Fibroblast of peridontal ligament (primary cell): ENCODE data around the gene ITGAE.

Source experiments
- DNase-seq: peaks from one replicate; pipeline ENCODE4 v3.0.0-alpha.2; 2010; ENCODE audit errors: extremely low read depth

ITGAE gene

DNA sequence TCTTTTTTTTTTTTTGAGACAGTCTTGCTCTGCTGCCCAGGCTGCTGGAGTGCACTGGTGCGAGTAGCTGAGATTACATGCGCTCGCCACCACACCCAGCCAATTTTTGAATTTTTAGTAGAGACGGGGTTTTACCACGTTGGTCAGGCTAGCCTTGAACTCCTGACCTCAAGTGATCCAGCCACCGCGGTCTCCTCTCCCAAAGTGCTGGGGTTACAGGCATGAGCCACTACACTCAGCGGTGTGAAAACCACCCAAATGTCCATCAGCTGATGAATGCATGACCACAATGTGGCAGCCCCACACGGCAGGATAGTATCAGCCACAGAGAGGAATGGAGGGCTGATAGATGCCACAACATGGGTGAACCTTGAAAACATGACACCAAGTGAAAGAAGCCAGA, 107.2 kb downstream of the ITGAE start:
- no peak for DNase-seq

DNA sequence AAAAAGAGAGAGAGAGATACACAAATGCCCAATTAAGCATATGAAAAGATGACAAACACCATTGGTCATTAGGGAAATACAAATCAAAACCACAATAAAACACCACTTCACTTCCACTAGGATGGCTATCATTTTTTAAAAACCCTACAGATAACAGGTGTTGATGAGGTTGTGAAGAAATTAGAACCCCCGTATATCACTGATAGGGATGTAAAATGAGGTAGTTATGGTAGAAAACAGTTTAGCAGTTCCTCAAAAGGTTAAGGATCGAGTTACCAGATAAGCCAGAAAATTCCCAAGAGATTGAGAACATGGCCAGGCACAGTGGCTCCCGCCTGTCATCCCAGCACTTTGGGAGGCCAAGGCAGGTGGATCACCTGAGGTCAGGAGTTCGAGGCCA, 107.8 kb downstream of the ITGAE start:
- DNase-seq: no peak

DNA sequence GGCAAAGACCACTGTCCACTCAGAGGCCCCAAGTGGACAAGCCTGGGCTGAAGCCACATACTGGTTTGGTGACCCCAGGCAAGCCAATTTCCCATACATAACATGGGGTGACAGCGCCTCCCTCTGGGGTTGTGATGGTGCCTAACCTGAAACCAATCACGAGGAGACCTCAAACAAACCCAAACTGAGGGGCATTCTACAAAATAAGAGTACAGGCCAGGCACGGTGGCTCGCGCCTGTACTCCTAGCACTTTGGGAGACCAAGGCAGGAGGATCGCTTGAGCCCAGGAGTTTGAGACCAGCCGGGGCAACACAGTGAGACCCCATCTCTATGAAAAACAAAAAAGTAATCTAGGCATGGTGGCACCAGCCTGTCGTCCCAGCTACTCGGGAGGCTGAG, 108.6 kb downstream of the ITGAE start:
- DNase-seq: no peak

DNA sequence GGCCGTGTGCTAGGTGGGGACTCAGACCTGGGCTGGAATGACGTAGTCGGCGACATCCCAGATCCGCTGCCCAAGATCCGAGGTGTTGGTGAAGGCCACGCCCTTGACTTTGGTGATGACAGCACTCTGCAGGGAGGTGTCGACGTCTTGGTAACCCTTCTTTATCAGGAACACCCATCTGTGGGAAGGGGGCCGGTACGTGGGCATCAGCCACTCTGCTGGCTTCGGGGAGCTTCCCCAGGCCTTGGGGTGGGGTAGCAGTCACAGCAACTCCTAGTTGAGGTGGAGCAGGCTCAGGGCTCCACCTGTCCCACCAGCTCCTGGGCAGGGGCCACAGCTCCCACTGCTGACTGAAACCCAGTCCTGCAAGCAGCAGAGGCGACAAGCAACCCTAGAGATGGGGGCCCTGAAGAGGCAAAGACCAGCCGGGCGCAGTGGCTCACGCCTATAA, 109.3 kb downstream of the ITGAE start:
- no peak for DNase-seq

DNA sequence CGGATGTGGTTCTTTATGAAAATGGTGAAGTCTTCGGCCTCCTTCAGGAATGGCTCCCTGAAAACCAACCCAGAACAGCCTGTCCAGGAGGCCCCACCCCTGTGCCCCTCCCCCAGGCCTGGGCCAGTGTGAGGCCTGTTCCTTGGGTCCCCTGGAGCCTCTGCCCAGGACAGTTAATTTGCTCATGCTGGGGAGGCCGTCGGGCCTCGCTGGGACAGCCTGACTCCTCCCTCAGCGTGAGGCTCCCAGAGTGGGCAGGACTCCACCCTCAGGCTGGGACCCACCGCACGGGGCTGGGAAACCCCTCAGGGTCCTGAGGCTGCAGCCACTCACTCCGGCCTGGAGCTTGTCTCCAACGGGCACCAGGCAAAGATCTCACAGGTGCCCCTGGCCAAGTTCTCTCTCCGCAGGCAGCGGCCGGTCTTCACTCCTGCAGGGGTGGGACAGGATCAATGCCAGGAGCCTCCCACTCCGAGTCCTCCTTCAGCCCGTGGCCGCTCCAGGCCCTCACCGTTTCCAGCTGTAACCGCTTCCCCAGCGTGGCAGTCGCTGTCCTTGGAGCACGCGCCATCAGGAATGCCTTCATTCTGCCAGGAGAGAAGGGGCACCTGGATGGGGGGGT, 110.8 kb downstream of the ITGAE start:
- DNase-seq: no peak

DNA sequence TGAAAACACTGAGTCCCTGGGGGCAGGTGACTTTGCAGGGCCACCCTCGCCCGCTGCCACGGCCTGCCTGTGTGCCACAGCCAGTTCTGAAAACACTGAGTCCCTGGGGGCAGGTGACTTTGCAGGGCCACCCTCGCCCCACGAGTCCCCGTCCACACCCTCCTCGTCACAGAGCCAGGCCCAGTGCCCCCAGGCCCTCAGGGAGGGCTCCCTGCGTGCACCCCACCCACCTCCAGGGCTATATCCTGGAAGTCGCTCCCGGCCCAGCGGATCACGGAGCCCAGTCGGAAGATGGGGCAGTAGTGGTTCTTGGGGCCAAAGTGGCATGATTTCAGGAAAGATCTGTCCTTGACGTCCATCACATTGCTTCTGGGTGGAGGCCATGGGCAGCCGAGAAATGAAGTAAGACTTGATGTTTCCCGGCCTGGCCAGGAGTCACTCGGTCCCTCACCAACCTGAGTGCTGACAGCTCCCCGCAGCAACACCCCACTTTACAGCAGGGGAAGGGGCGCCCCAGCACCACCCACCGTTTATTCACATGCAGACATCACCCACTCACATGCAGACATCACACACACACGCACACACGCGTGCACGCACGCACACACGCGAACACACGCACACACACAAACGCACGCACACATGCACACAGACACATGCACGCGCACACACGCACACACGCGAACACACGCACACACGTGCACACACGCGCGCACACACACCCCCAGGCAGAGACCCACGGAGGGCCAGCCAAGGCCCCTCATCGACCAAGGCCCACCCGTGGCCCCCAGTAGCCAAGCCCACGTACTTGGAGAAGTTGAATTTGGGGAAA, 111.5 kb downstream of the ITGAE start:
- DNase-seq: no peak

DNA sequence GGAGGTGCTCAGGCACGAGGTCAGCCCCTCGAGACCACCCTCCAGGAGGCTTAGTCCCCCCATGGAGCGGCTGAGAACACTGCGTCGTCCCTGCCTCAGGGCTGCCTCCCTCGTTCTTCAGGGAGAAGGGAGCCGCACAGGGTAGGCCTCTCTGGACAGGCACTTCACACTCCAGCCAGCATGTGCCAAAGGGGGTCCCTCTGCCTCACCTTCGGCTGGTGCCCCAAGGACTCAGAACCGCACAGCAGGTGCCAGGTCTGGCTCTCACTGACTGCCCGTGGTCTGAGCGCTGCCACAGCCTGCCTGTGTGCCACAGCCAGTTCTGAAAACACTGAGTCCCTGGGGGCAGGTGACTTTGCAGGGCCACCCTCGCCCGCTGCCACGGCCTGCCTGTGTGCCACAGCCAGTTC, 112.1 kb downstream of the ITGAE start:
- DNase-seq: no peak

DNA sequence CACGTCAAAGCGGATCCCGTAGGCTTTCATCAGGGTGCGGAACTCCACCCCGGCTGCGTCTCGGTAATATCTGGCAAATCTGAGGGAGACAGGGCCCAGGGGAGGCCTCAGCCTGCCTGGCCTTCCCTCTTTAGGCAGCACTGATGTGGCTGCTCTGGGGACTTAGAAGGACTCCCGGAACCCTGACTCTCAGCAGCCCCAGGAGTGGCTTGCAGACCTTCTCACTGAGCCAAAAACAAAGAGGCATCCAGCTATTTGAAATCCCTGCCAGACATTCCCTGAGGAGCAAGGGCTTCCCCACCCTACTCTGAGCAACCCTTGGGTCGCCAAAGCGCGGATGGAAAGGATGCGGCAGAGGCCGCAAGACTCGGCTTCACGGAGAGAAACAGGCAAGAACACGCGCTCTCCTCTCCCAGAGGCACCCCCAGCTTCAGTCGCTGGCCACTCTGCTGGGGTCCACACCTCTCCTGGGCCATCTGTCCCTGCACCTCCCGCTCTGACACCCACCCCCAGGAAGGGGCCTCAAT, 112.9 kb downstream of the ITGAE start:
- no peak for DNase-seq

DNA sequence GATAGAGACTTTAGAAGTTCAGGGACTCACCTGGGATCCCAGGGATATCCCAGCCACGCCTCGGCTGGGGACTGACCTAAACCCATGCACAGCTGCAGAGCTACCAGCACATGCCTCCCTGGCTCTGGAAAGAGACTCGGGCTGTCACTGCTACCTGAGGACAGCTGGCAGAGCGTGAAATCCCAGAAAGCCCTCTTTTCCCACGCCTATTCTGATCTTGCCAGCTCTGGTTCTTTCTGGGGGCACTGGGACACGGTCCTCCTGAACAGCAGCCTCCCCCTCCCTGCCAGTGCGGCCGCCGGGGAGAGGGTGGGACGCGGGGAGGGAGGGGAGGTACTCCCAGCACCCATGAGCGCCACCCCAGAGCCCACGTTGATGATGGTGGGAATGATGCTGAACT, 115.8 kb downstream of the ITGAE start:
- no peak for DNase-seq

DNA sequence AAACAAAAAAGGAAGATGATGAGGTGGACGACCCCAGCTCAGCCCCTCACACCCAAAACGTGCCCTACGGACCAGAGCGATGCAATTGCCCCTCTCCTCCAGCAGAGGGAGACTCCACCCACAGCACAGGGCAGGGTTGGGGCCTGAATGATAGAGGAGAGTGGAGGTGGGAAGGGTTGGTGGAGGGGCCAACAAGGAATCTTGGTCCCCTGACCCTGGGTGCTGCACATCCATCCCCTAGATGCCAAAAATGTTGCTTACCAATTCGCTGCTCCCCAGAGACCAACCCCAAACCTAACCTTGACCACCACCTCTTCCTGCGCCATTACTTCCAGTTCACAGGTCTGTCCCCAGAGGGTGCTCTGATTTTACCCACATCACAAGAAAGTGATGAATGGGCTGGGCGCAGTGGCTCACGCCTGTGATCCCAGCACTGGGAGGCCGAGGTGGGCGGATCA, 117.9 kb downstream of the ITGAE start:
- DNase-seq: no peak

DNA sequence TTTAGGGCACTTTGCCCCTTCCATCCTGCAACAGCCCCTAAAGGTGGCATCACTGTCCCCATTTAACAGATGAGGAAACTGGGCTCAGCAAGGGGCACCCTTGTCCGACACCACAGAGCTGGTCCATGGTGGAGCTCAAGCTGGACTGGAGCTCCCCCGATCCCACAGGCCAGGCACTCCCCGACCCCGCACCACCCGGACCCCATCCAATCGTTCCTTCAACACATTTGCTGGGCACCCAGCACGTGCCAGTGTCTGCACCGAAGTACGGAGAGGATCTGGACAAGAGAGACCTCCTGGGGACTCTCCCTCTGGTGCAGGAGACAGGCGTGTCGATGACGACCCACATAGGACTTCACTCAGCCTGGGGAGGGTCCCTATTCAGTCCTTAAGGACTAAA, 119.0 kb downstream of the ITGAE start:
- DNase-seq: no peak

DNA sequence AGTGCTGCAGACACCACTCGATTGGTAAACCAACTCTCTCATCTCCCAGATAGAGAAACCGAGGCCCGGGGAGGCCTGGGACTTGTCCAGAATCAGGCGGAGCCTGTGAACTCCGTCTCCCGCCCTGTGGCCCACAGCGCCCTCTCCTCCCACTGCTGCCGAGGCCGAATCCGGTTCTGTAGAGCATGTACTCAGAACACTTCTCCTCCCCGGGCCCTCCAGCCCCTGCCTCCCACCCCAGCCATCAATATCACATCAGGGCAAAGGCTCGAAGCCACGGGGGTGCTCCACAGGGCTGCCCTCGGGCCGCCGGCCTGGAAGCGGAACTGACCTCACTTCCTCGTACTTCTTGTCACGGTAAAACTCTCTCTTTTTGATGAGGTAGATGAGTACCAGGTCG, 119.4 kb downstream of the ITGAE start:
- DNase-seq: no peak

DNA sequence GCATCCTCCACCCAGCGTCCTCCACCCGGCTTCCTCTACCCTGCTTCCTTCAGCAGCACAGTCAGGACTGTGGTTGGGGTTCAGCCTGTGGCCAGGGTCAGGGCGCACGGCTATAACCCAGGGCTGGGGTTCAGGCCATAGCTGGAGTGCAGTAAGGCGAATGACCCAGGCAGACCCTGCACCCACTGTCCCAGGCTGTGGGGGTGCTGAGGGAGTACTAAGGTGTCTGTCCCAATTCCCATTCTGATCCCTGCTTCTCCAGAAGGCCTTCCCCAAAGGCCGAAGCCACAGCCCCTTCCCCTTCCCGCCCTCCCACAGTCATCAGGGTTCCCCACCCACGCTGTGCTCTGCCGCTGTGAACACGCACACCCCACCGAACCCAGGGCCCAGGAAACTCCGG, 119.9 kb downstream of the ITGAE start:
- no peak for DNase-seq

DNA sequence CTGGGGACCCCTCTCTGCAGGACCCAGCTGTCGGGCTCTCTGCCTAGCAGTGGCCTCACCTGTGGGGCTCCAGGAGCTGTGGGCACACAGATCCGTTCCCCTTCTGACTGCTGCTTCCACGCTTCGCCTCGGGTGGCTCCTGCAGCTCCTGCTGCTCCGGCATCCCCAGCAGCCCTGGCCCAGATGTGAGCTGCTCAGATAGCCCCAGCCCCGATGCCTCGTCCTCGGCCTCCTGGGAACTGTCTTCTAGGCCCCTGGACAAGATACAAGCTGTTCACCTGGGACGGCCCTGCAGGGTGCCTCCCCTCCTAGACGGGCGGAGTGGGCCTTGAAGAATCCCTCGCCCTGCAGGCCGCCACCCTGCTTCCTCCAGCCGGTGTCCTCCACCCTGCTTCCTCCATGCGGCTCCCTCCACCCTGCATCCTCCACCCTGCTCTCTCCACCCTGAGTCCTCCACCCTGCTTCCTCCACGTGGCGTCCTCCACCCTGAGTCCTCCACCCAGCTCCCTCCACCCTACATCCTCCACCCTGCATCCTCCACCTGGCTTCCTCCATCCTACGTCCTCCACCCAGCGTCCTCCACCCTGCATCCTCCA, 121.4 kb downstream of the ITGAE start:
- DNase-seq: no peak

DNA sequence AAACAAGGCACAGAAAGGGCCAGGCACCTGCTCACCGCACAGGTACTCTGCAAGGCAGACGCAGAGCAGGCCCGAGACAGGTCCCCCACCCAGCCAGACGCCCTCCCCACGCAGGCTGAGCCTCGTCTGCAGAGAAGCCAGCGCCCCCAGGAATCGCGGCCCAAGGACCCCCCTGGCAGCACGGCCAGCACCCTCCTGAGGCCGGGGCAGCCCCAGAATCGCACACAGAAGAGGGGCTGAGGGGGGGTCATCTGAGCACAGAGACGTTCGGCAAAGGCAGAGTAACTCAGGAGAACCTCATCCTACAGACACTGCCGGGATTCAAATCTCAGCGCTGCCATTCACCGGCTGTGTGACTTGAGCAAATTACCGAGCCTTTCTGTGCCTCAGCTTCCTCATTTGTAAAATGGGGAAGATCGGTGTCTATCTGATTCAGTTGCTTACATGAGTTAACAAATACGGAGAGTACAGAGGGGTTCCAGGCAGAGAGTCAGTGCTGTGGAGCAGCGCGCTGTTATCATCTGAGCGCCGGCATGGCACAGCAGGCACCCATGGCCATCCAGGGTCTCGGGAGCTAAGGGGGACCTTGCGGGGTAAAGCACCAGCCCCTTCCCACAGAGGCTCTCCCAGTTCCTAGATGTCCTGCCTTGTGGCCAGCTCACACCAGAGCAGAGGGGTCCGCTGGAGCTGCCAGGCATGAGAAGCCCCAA, 122.0 kb downstream of the ITGAE start:
- no peak for DNase-seq

DNA sequence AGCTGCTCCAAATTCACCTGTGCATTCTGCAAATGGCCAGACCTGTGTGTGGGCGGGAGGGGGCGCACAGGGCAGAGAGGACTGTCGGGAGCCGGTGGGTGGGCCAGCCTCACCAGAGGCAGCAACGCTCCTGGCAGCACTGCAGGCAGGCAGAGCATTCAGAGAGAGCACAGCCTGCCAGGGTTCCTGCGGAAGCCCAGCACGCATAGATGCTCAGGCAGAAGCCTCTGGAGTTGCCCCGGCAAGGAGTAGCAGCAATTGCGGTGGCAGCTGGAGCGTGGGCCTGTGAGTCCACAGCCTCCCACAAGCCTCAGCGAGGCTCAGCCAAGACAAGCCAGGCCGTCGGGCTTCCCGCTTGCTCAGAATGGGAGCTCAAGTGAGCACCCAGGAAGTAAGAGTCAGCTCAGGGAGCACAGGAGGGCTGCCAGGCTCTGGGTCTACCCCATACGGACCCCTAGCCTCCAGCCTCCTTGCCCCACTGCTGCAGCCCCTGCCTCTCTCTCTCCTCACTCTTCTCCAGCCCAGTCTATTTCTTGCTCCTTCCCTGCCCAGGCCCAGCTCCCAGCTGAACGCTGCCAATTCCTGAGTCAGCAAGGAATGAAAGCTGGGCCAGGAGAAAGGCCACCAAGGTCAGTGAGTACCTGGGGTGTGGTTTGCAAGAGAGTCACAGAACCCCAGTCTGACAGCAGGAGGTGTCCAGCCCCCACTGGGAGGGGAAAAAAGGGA, 122.7 kb downstream of the ITGAE start:
- no peak for DNase-seq

DNA sequence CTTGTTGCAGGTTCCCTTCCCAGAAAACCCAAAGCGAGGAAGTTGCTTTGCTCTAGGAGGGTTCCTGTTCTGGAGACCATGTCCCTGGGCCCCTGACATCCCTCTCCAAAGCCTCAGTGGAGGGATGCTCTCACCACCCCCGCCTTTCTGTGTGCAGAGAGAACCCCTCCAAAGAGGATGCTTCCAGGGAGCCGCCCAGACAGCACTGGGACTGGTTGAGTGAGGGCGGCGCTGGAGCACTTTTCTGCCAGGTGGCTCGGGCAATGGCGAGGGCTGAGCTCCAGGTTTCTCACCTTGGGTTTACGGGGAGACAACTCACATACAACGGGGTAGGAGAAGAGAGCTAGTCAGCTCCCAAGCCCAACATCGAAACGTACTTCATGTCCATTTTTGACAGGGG, 125.1 kb downstream of the ITGAE start:
- no peak for DNase-seq

DNA sequence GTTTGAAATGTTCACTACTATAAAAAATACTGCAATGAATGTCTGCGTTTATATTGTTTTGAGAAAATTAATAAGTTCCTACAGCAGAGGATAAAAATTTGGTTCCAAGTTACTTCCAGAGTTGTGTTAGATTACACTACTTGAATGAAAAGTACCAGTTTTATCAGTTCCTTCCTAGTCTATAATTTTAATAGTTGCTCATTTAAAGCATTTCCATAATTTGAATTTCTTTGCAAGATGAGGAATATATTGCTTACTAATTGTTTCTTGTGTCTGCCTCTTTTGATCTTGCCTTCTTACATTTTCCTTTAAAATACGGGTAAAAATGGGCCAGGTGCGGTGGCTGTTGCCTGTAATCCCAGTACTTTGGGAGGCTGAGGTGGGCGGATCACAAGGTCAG, 128.4 kb downstream of the ITGAE start:
- no peak for DNase-seq

DNA sequence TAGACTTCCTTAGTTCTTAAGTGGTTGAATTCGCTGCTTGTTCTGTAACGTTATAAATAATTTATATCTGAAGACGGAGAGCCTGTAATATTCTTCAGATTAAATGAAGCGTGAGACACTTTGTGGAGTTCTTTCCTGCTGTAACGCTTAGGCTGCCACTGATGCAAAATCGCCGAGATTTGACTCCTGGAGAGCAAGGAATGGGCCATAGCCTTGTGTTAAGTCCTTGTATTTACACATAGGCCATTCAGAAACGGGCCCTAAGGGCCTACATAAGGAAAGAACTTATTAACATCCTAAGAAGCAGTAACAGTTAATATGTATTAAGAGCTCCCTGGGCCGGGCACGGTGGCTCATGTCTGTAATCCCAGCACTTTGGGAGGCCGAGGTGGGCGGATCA, 131.4 kb downstream of the ITGAE start:
- DNase-seq: no peak

DNA sequence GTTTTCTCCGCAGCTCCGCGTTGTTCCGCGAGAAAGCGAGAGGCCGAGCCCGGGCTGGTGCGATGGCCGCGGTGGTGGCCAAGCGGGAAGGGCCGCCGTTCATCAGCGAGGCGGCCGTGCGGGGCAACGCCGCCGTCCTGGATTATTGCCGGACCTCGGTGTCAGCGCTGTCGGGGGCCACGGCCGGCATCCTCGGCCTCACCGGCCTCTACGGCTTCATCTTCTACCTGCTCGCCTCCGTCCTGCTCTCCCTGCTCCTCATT, 132.0 kb downstream of the ITGAE start:
- no peak for DNase-seq

DNA sequence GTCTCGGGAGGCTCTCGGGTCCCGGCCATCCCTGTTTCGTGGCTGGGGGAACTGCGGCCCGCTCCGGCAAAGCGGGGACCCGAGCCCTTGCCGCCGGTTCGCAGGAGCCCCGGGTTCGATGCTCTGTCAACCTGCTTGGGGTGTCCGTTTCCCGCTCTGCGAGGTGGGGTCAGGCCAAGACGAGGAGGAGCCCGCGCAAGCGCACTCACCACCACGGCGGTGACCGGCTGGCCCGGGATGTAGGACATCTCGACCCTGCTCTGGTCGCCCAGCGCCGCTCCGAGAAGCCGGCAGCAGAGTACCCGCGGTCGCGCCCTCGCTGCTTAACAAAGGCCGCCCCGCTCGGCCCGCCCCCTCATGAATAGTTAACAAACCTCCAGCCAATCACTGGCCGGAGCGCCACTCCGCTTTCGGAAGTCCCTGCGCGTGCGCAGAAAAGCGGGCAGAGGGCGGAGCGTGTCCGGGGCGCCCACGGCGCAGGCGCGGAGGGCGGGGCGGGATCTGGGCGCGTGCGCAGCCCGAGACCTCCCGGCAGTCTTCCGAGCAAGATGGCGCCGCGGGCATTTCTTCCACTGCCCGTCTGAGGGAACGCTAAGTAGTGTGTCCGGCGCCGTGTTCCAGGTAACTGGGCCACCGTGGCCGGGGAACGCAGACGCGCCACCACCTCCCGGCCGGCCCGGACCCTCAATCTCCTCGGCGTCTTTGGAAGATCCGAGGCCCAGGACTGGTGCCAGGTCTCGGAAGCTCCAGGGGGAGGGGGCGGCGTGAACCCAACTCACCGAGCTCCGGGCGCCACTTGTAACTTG, 132.5 kb downstream of the ITGAE start, which contains the start of the genes EMC6 and TAX1BP3:
Gene EMC6 (plus strand): TSS at position 534 of the 806 bp plus-strand sequence. CDS start 335 bp downstream, outside the sequence.
Gene TAX1BP3 (minus strand): TSS at position 300 of the 806 bp plus-strand sequence. CDS start 52 bp downstream, at position 248.
- DNase-seq: peak; percentile 97
